Germinal center (tissue), 1 donor: ENCODE data around the gene HS6ST1.
A peak's percentile ranks its signal among the peaks of the same experiment; 100 is the strongest.

Experiments
- DNase-seq: peaks from one replicate; pipeline ENCODE4 v3.0.0; 2012; ENCODE audit warnings: mixed read lengths, low spot score

The HS6ST1 gene, protein sequence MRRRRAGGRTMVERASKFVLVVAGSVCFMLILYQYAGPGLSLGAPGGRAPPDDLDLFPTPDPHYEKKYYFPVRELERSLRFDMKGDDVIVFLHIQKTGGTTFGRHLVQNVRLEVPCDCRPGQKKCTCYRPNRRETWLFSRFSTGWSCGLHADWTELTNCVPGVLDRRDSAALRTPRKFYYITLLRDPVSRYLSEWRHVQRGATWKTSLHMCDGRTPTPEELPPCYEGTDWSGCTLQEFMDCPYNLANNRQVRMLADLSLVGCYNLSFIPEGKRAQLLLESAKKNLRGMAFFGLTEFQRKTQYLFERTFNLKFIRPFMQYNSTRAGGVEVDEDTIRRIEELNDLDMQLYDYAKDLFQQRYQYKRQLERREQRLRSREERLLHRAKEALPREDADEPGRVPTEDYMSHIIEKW

DNA sequence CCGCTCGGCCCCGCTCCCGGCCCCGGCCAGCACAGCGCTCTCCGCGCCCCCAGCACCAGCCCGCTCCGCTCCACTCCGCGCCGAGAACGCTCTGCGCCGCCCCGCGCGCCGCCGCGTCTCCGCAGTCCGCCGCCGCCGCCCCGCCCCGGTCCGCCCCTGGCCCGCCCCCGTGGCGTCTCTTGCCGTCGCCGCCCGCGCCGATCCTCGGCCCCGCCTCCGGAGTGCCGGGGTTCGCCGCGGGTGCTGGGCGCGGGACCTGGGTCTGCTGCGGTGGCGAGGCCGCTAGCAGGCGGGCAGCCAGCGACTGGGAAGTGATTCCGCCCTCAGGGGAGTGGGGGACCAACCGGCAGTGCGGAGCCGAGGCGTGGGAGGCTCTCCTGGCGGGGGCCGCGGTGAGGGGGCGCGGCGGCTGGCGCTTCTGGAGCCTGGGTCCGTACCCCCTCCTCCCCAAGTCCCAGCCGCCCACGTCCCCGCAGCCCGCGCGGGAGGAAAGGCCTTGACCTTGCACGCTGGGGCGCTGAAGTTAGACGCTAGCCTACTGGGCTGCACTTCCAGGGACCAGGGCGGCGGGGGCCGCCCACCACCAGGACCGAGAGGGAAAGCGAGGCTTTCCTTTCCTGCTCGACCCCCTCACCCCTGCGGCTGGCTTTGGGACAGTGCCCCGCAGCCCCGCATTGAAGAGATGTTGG lies at the start of gene HS6ST1:
Gene HS6ST1 (minus strand): TSS at position 93 of the 689 bp plus-strand sequence. CDS start 305 bp downstream, outside the sequence.
- DNase-seq: peak; percentile 90

DNA sequence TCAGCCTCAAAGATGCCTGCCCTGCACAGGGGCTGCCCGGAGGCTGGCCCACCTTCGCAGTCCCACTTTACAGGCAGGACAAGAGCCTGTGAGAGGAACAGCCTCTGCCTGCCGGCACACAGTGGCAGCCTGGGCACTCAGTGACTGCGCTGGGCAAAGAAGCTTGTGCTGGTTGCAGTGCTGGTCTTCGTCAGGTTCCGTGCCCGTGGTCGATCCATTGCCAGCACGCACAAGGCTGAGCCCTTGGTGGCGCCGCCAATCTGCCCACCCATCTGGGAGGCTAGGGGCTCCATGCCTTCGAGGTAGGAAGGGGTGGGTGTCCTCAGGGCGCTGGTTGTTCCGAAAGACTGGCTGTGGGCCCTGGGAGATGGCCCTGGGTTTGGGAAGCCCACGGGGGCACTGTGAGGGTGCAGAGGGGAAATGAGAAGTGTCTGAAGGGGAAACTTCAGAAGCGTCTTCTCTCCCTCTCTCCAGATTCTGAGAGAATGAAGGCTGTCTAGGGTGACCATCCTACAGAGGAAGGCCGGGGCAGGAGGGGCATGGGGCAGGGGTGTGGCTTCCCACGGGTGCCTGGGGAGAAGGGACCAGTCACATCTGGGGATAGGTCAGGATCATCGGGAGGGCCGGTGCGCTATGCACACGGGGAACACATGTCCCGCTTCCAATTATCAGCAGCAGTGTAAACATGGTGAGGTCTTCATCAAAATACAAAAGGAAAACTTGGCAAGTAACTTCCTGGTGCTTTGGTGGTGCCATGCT lies 49.1 kb upstream of the HS6ST1 start:
- DNase-seq: no peak

GRCh38 chr2:128366713-128367511 lies 48.2 kb upstream of the HS6ST1 start:
- DNase-seq: no peak

GRCh38 chr2:128365217-128365905 lies 46.7 kb upstream of the HS6ST1 start:
- no peak for DNase-seq

- no peak for DNase-seq
These were observed 45.8 kb upstream of the HS6ST1 start for GRCh38 chr2:128364441-128364911.

- DNase-seq: no peak
These were observed 45.3 kb upstream of the HS6ST1 start for GRCh38 chr2:128363934-128364361.

DNA sequence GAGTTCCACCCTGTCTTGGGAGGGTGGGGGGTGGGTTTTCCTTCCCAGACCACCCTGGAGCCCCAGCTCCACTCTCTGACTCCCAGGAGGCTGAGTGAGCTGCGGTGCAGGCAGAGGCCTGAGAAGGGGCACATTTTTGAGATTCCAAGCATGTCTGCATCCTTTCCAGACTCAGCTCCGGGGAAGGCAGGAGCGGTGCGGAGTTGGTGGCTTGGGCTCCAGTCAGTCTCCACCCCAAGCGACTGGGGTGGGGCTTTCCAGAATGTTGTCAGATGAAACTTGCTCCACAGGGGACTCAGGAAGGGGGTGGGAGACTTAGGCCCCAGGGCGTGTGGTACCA lies 44.2 kb upstream of the HS6ST1 start:
- DNase-seq: no peak

GRCh38 chr2:128362176-128362888 lies 43.7 kb upstream of the HS6ST1 start:
- DNase-seq: no peak

DNA sequence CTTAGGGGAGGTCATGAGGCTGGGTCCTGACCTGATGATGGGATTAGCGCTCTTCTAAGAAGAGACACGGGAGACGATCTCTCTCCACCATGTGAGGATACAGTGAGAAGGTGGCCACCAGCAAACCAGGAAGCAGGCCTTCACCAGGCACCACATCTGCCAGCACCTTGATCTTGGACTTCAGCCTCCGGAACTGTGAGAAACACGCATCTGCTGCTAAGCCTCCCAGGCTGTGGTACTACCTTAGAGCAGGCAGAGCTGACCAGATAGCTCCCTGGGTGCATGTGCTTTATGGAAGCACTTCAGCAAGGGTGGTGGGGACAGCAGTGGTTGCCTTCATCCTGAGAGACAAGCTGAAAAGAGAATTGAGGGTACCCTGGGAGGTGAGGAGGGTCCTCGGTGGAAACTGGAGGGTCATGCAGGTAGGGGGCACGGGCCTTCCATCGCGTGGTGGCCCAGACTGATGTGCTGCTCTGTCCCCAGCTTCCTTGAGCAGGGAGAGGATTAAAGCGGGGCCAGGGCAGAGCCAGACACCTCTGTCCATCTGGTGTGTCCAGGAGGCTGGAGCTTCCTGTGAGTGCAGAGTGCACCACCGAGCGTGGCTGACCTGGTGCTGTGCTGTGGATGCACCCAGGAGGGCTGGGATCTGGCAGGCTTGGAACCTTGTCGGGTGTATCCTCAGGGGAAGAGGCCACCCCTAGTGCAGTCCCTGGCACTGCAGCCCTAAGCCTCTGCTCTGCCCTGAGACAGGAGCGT lies 42.9 kb upstream of the HS6ST1 start:
- no peak for DNase-seq

DNA sequence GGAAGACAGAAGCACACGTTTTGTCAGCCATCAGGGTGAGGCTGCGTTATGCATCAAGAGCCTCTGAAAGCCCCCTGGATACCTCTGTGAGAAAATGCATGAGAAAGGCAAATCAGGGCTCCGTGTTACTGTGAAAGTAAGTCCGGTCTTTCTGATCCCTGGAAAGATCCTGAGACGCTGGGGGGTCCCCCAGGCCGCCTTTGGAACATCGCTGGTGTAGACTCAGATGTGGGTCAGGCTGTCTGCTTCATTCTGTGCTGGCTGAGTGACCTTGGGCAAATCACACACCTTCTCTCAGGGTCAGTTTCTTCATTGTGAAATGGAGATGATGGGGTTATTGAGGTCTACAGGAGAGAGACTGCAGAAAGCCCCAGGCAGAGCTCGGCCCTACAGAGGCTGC lies 42.0 kb upstream of the HS6ST1 start:
- DNase-seq: no peak

GRCh38 chr2:128359841-128360240 lies 41.2 kb upstream of the HS6ST1 start:
- DNase-seq: no peak

DNA sequence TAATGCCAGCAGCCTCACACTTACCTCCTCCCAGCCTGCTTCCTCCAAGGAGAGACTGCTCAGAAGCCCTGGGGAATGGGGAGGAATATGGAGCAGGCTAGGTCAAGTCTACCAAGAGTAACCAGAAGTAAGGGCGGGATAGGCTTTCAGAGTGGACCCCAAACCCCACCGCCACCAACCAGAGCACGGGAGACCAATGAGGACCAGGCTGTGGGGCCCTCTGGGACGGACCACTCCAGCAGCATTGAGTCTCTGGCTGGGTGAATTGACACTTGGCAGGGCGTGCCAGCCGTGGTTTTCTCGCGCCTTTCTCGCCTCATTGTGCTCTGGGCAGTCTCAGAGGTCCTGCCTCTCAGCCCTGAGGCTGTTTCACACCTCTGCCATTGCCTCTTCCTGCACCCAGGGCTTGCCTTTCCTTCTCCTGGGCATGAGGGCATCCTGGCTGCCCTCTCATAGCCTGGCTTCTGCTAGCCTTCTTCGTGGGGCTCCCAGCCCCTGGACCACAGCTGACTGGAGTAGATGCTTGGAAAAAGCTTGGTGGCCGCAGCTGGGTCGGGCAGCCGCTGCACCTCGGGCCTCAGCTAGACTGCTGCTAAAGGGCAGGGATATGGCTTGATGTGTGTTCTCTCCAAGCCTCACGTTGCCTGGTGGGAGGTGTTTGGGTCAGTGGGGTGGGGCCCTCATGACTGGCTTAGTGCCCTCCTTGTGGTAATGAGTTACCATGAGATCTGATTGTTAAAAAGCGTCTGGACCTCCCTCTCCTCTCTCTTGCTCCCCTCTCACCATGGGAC lies 40.5 kb upstream of the HS6ST1 start:
- DNase-seq: no peak

DNA sequence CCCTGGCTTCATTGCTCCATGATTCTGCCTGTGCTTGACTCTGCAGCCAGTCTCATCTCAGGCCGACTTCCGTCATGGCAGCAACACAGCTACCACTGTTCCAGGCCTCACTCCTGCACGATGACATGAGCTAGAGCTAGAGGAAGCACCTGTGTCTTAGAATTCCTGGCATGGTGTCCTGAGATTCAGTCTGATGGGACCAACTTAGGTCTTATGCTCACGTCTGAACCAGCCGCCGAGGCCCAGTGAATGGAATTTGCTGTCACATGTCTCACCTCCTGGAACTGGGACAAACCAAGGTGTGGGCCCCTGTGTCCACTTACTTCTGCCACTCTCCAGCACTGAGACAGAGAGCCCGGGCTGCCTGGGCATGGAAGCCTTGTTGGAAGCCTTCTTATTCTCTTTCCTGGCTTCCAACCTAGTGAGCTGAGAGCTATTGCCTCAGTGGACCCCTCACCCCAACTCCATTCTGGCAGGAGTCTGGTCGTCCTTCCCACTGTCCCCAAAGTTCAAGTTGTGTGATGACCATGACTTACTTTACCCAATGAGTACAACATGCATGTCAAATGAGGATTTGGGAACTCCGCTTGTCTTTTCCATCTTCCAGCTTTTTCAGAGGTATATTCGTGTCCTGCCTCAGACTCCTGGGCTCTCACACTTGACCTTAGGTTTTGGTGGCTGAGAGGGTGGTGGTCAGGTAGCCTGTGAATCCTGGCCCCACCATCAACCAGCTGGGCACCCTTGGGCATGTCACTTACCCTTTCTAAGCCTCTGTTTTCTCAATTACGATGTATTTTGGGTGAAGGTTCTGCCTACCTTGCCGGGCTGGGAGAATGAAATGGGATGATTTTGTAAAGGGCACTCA lies 39.1 kb upstream of the HS6ST1 start:
- no peak for DNase-seq

DNA sequence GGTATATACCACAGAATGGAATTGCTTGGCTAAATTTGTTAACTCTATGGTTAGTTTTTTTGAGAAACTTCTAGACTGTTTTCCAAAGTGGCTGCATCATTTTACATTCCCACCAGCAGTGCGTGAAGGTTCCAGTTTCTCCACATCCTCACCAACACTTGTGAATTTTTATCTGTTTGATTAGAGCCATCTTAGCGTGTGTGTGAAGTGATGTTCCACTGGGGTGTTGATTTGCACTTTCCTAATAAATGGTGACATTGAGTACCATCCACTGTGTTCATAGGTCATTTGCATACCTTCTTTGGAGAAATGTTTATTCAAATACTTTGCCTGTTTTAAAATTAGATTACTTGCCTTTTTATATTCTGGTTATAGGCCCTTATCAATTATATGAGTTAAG lies 37.5 kb upstream of the HS6ST1 start:
- no peak for DNase-seq

DNA sequence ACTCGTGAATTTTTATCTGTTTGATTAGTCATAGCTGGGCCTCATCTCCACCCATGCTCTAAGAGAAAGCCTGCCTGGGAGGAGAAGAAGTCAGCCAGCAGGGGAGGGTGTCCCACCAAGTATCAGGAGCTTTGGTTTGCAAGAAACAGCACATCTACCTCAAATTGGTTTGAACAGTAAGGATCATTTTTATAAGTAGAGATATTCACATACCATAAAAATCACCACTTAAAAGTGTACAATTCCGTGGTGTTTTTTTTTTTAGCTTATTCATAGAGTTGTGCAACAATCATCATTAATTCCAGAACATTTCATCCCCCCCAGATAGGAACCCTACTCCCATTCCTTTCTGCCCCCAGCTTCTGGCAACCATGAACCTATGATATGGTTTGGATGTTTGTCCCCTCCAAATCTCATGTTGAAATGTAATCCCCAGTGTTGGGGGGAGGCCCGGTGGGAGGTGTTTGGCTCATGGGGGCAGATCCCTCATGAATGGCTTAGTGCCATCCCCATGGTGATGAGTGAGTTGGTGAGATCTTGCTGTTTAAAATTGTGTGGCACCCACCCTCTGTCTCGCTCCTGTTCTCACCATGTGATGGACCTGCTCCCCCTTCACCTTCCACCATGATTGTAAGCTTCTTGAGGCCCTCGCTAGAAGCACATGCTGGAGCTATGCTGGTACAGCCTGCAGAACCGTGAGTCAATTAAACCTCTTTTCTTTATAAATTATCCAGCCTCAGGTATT lies 36.2 kb upstream of the HS6ST1 start:
- no peak for DNase-seq

DNA sequence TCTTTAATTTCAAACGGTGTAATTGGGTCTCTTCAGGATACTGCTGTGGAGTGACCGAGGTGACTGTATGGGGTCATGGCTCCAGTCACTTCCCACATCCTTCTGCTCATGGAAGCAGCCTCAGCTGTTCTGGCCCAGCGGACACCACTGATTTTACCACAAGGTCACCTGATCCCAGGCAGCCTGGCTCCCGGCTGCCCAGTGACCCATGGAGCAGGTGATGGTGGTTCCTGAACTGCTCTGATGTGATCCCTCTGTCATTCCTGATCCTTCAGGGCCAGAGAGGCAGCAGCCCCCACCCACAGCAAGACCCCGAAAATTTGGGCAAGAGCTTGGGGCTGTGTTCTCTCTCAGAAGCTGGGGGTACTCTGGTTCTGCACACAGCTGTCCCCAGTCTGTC lies 35.5 kb upstream of the HS6ST1 start:
- no peak for DNase-seq

DNA sequence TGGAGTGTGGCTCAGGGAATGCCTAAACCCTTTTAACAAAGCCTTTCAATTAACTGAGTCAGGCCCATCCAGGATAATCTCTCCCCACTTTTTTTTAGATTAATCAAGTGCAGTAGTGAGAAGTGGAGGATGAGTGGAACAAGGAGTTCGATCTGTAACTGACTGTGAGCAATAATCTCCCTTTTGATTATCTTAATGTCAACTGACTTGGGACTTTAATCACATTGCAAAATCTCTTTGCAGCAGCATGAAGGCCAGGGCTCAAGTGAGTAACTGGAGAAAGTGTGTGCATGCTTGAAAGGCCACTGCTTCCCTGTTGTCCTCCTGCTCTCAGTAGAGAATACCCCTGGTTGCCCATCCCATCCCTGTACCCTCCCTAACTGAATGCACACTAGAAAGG lies 32.1 kb upstream of the HS6ST1 start:
- DNase-seq: no peak
